ENCODE results near the gene PDHB.

PDHB gene

DNA sequence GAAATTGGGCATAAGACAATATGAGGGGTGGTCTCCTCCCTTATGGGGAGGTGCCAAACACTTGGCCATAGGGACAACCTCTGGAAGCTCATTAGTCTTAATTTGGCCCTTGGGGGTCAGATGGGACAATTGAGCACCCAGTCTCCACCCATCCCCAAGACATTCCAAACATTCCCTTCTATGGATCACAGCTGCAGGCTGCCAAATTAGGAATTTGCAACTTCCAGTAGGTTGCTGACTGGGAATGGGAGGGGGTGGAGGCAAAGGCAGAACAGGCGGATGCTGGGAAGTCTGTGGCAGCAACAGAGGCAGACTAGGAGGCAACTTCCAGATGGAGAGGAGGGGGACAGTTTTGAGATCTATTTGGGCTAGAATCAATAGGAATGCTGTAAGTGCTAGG lies 1.4 kb upstream of the PDHB start:
- DNase-seq, result no peak

DNA sequence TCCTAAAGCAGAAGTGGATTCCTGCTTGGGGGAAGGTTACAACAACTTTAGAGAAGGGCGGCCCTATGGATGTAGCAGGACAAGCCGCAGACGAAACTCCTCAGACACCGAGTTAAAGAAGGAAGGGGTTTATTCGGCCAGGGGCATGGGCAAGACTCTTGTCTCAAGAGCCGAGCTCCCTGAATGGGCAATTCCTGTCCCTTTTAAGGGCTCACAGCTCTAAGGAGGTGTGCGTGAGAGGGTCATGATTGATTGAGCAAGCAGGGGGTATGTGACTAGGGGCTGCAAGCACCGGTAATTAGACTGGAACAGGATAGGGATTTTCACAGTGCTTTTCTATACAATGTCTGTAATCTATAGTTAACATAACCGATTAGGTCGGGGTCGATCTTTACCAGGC lies 879 bp upstream of the PDHB start:
- DNase-seq, result no peak

DNA sequence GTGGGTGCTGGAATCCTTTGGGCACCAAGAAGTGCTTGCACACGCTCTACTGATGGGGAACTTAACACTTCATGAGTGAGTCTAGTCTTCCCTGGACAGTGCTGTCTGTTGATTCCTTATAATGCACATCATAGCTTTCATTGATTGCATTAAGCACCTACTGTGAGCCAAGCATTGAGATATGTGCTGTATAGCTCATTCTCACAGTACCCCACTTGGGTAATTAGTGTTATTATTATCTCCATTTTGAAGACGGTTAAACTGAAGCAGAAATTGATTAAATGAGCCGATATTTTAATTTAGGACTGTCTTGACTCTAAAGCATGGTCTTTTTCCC lies 504 bp upstream of the PDHB start:
- no peak for DNase-seq

DNA sequence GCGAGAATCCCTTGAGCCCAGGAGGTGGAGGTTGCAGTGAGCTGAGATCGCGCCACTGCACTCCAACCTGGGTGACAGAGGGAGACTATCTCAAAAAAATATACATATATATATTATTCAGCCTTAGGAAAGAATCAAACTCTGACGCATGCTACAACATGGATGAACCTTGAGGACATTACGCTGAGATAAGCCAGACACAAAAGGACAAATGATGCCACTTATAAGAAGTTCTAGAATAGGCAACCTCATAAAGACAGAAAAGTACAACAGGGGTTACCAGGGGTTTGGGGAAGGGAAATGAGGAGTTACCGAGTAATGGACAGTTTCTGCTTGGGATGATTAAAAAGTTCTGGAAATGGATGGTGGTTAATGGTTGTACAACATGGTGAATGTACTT lies 727 bp downstream of the PDHB start:
- no peak for DNase-seq

DNA sequence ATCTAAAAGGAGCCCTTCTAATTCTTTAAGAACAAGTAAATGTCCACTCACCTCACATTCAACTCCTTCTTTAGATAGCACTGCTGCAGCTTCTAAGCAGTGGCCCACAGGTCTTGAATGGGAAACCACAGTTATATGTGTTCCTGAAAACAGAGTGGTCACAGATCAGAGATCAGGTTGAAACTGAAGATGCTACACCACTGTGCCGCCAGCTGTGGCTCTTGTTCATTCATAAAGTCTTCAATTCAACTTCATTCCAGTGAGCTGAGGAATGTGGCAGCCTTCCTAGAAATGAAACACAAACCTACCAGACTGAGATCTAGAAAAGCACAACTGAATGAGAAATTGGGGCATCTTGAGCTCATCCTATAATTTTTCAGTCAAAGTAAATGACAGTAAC lies 4.0 kb downstream of the PDHB start:
- no peak for DNase-seq

GRCh38 chr3:58427661-58428361 lies 5.8 kb downstream of the PDHB start:
- no peak for DNase-seq

DNA sequence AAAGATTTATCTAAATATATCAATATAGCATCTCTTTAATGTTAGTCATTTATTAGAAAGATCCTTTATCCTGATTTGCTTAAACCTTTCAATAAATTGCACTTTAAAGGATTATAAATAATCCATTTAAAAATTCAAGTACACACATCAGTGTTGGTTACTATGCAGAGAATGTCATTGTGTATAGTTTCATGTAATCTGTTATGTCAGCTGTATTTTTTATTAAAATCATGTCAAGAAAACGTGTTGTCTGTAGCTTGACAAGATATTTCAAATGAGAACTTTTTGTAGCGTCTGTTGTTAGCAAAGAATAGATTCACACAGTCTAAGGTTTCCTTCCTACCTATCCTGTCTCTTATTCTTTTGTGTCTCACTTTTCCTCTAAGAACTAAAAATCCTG lies 7.8 kb downstream of the PDHB start:
- no peak for DNase-seq

- no peak for DNase-seq
These were observed 9.0 kb downstream of the PDHB start for GRCh38 chr3:58424613-58425012.

DNA sequence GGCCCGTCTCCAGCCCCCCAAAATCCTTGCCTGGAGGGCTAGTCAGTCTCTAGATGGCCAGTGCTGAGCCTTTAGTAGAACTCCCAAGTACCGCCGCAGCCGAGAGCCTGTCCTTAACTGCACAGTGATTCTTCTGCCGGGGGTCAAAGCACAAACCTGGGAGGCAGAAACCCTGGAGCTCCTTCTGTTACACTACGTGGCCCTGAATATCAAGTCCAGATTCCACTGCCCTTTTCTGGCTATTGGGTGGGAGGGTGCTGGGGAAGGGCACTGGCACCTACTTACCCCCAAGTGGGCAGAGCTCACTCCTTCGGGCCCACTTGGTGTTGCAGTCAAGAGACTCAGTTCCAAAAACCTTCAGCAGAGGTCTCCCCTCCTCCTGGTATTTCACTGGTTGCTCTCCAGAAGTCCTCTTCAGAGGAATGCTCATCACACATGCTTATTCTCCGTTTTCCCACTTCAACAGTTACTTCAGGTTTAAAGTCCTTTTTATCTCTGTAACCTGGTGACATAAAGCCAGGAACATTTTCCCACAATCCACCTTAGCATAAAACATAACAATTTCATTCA lies 10.8 kb downstream of the PDHB start:
- no peak for DNase-seq

DNA sequence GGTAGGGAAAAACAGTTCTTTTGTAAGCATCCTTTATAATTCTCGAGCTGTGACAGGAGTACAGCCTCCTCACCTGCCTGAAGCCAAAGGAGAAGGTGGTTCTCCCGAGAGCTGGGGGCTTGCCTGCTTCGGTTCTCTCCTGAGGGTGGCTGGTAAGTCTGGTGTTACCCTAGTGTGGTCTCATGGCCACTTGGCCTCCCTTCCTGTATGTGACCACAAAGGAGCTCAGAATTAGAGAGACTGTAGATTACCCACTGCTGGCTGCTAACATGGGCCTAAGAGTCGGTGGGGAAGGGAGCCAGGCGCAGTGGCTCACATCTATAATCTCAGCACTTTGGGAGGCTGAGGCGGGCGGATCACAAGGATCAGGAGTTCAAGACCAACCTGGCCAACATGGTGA lies 12.6 kb downstream of the PDHB start:
- DNase-seq, result no peak

- no peak for DNase-seq
These were observed 13.7 kb downstream of the PDHB start for GRCh38 chr3:58419780-58420507.

GRCh38 chr3:58418227-58418626 lies 15.4 kb downstream of the PDHB start:
- DNase-seq, result no peak

DNA sequence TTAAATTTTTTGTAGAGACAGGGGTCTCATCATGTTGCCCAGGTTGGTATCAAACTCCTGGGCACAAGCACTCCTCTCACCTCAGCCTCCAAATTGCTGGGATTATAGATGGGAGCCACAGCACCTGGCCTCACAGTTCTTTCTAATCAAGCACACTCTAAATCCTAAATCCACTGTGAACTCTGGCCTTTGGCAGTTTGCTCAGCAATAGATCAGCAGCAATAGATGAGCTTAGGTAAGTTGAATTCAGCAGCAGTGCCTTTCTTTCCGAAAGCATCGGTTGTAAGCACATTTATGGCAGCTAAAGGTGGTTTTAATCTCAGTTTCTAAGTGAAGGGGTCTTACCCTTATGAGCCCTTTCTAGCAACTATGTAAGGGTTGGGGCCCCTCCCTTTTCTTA lies 16.6 kb downstream of the PDHB start:
- DNase-seq, result no peak

- DNase-seq, result no peak
These were observed 17.4 kb downstream of the PDHB start for GRCh38 chr3:58416191-58416590.

DNA sequence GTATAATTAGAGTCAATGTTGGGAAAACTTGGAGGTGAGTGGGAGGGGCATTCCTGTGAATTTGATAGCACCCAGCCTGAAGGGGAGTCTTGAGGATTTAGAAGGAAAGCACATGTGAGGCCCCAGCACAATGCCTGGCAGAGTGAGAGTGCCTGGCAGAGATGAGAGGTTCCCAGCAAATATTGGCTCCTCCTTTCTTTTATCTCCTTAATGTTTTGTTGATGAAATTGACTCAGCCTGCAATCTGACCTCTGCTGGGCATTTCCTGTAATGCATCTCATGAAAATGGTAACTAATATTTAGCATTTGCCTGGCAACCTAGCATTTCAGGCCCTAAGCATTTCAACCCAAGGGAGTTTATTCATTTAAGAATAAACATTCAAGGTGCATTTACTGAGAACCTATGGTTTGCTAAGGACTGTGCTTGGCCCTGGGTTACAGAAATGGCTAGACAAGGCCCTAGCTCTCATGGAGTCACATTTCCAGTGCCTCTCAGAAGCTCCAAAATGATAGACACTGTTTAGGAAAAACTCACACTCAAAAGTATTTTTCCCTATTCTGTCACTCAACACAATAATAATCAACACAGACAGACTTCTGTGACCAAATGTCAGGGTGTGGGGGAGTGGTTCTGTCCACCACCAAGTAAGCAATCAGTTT lies 19.0 kb downstream of the PDHB start:
- peak; percentile 13 for DNase-seq

- no peak for DNase-seq
These were observed 21.5 kb downstream of the PDHB start for GRCh38 chr3:58411851-58412830.

GRCh38 chr3:58411036-58411435 lies 22.6 kb downstream of the PDHB start:
- no peak for DNase-seq

DNA sequence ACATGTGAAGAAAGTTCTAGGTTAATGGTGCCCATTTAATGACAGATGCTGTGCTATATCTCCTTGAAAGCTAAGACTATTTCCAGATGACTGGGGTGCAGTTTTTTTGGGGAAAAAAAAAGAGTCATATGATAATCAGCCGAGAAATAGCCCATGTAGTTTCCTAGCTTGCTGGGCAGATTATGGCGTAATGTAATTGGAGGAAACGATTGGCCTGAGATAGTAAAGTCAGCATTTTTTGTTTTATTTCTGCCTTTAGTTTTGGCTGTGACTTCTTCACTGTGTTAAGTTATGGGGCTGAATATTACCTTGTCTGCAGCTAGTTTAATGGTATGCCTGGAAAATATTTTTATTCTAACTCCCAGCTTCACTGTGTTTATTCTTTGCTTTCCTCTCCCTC lies 24.0 kb downstream of the PDHB start:
- no peak for DNase-seq

- no peak for DNase-seq
These were observed 24.7 kb downstream of the PDHB start for GRCh38 chr3:58408906-58409305.

- no peak for DNase-seq
These were observed 29.2 kb downstream of the PDHB start for GRCh38 chr3:58404396-58404795.

GRCh38 chr3:58403513-58404109 lies 30.0 kb downstream of the PDHB start:
- DNase-seq, result no peak

- DNase-seq, result no peak
These were observed 34.8 kb downstream of the PDHB start for GRCh38 chr3:58398669-58399333.

All from DMS79 treated with DMSO at 0.1 percent for 48 hours (cell line).